Urothelium cell line (cell line): ENCODE measurements around the gene ANP32D.
"Not testable (repeated sequence)": the region's sequence is repeated elsewhere in the genome, so short reads cannot be mapped to it uniquely, and the experiment has no call there.

Experiments used
- DNase-seq: peaks from one replicate; pipeline ENCODE4 v3.0.0; 2011; ENCODE audit warnings: low spot score, mixed read lengths
- FAIRE-seq: peaks from 2 replicates; lab custom pipeline; 2011; peaks lifted over from hg19 to GRCh38; lab: Jason Lieb, UNC

The ANP32D gene

DNA sequence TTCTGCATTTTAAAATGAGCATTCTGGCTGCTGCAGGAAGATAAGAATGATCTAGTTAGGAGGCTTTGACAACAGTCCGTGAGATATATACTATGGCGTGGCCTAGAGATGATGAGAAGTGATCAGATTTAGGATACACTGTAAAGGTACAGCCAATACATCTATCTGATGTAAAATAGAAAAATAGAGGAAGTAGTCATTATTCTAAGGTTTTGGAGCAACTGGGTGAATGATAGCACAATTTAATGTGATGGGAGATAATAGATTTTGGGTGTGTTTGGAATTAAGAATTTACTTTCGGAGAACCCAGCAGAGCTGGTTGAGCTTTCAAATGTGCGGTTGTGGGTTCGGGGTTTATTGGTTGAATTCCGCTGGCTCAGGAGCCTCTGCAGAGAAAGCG, at the start of gene ANP32D:
Gene ANP32D, plus strand, starts transcription at position 301 of the 400 bp plus-strand sequence. CDS start 106 bp downstream, outside the sequence.
- FAIRE-seq = no peak
- no peak for DNase-seq

DNA sequence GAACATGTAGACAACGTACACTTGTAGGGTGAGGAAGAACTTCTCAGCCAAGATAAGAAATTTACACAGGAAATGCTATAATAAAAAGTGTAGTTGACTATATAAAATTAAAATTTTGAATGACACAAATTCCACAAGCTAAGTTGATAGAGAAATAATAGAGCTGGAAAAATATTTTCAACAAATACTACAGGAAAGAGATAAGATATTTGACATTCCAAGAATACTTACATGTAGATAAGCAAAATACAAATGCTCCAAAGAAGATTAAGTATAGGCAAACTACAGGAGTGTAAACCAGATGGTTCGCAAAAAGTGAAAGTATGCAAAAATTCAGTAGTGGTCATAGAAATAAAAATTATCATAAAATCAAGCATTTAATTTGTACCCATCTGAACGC, 49.2 kb upstream of the ANP32D start:
- no peak for FAIRE-seq

GRCh38 chr12:48424644-48425043, 47.7 kb upstream of the ANP32D start:
- FAIRE-seq (no peak), DNase-seq (no peak)

More for the DNA sequence above, 49.2 kb upstream of the ANP32D start:
- DNase-seq = no peak

- DNase-seq, FAIRE-seq: not testable (repeated sequence)
These were observed 38.3 kb upstream of the ANP32D start for GRCh38 chr12:48434016-48434415.

- DNase-seq (no peak), FAIRE-seq (no peak)
These were observed 31.3 kb upstream of the ANP32D start for GRCh38 chr12:48441069-48441468.

GRCh38 chr12:48442179-48442847, 30.0 kb upstream of the ANP32D start:
- DNase-seq (no peak), FAIRE-seq (no peak)

GRCh38 chr12:48445538-48445937, 26.8 kb upstream of the ANP32D start:
- no peak for DNase-seq
- no peak for FAIRE-seq

DNA sequence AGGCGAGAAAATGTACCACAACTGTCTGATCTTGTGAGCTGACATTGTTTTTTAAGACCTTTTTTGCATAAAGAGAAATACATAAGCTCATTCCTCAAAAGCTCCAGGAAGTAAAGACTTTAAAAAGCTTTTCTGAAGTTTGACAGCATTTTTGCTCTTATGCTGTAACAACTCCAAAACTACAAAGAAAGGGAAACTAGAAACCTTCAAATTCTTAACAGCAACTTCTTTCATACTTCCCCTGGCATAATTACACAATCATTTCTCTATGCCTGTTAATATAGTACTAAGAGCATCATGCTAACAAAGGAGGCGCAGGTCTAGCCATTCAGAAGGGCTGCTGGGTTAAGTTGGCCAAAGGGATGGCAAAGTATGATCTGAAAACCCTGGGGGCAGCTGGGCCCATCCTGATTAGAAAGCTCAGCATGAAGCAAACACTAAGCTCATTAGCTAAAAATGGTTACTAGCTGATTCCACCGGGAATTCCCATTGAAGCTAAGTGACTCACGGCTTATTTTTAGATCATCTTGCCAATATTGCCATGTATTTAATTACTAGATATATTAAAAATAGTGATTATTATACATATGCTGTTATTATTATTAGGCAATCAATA, 26.1 kb upstream of the ANP32D start:
- no peak for FAIRE-seq
- no peak for DNase-seq

GRCh38 chr12:48447755-48448154, 24.6 kb upstream of the ANP32D start:
- no peak for FAIRE-seq
- no peak for DNase-seq

GRCh38 chr12:48451372-48451771, 21.0 kb upstream of the ANP32D start:
- no peak for DNase-seq
- FAIRE-seq = no peak

DNA sequence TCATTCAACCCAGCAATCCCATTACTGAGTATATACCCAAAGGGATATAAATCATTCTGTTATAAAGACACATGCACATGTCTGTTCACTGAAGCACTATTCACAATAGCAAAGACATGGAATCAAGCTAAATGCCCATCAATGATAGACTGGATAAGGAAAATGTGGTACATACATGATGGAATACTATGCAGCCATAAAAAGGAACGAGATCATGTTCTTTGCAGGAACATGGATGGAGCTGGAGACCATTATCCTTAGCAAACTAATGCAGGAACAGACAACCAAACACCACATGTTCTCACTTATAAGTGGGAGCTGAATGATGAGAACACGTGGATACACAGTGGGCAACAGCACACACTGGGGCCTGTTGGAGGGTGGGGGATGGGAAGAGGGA, 19.4 kb upstream of the ANP32D start:
- not testable (repeated sequence) for FAIRE-seq, DNase-seq

DNA sequence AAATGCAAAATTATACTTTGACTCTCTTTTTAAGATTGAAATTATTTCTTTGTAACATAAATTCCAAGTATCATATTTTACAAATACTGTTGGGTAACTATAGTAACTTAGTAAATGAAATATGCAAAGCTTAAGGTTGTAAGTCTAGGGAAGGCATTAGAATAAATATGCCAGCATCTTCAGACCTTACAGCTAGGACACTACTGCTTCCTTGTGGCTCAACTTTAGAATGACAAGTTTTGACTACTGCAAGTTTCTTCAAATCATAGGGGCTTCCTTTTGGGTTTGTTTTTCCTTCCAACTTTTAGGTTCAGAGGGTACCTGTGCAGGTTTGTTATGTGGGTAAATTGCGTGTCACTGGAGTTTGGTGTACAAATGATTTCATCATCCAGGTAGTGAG, 17.7 kb upstream of the ANP32D start:
- DNase-seq (peak; percentile 26), FAIRE-seq (no peak)

GRCh38 chr12:48455116-48455515, 17.2 kb upstream of the ANP32D start:
- DNase-seq (no peak), FAIRE-seq (no peak)

- DNase-seq (no peak), FAIRE-seq (no peak)
These were observed 13.1 kb upstream of the ANP32D start for GRCh38 chr12:48459259-48459658.

GRCh38 chr12:48469027-48469426, 3.3 kb upstream of the ANP32D start:
- not testable (repeated sequence) for FAIRE-seq, DNase-seq

DNA sequence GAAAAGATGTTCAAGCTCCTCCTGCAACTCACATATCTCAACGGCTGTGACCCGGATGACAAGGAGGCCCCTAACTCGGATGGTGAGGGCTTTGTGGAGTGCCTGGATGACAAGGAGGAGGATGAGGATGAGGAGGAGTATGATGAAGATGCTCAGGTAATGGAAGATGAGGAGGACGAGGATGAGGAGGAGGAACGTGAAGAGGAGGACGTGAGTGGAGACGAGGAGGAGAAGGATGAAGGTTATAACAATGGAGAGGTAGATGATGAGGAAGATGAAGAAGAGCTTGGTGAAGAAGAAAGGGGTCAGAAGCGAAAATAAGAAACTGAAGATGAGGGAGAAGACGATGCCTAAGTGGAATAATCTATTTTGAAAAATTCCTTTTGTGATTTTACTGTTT, 702 bp downstream of the ANP32D start:
- DNase-seq (no peak), FAIRE-seq (no peak)

- not testable (repeated sequence) for FAIRE-seq, DNase-seq
These were observed 2.1 kb downstream of the ANP32D start for GRCh38 chr12:48474497-48474896.

DNA sequence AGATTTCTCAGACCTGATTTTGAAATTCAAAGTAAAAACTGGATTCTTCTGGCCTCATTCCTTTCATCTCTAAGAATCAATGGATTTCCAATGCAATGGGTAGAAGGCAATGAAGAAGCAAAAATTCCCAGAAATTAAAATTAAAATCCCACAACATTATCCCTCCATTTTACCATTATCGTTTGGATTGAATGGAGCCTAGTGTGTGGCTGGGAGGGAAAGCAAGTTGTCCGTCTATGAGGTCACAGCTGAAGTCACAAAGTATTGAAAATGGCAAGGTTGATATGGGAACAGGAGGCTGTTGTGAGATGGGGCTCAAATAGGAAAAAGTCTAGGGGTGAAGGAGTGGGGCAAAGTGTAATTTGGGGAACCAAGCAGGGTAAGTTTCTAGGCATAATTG, 9.8 kb downstream of the ANP32D start, which contains the start of gene C12orf54:
Gene C12orf54, plus strand, starts transcription at position 301 of the 400 bp plus-strand sequence. CDS start 799 bp downstream, outside the sequence.
- DNase-seq = no peak
- FAIRE-seq = no peak

- FAIRE-seq (no peak), DNase-seq (no peak)
These were observed 10.6 kb downstream of the ANP32D start for GRCh38 chr12:48482930-48483329.

DNA sequence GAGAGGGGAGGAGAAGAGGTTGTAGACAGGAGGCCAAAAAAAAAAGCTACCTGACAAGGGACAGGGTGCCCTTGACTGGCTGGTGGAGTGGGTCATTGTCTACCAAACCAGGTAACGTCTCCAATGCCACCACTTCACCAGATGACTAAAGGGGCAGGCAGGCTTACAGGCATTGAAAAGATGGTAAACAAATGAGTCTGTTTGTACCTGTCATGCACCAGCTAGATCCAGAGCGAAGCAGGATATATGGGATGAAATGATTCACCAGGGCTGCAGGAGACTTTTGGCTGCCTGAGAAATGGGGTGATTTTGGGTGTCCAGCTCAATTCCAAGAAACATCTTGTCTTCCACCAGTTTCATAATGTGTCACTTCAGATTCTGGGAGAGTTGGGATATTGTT, 13.9 kb downstream of the ANP32D start:
- FAIRE-seq (no peak), DNase-seq (no peak)

GRCh38 chr12:48486679-48487078, 14.3 kb downstream of the ANP32D start:
- DNase-seq (no peak), FAIRE-seq (no peak)

- FAIRE-seq (no peak), DNase-seq (no peak)
These were observed 16.7 kb downstream of the ANP32D start for GRCh38 chr12:48489012-48489411.
